Activated CD4-positive, alpha-beta T cell treated with anti-CD3 and anti-CD28 coated beads, Interleukin-2, amount 10 ng/mL, durations not matched to agents 24 days and 14 days (primary cell): Measurements from ENCODE around the gene ALOX15B. TPM values are rescaled to one million over a fixed set of nuclear protein-coding genes. Genes with fewer than 3 reads are reported as not detected.

ENCODE experiments used
- DNase-seq: peaks from one replicate; pipeline ENCODE4 v3.0.0; 2022
- H3K27ac Mint-ChIP-seq: one replicate; pipeline ENCODE4 v1.8.0; 2022; ENCODE audit warnings: mild to moderate bottlenecking, mixed read lengths
- H3K27me3 Mint-ChIP-seq: one replicate; pipeline ENCODE4 v1.8.0; 2022; ENCODE audit warnings: mixed read lengths
- H3K36me3 Mint-ChIP-seq: one replicate; pipeline ENCODE4 v1.8.0; 2022; ENCODE audit warnings: low read depth, mild to moderate bottlenecking, mixed read lengths
- H3K4me1 Mint-ChIP-seq: one replicate; pipeline ENCODE4 v1.8.0; 2021; ENCODE audit warnings: mixed read lengths
- H3K4me3 Mint-ChIP-seq: one replicate; pipeline ENCODE4 v1.8.0; 2022; ENCODE audit warnings: mild to moderate bottlenecking, moderate library complexity, mixed read lengths
- H3K9me3 Mint-ChIP-seq: one replicate; pipeline ENCODE4 v1.8.0; 2021; ENCODE audit warnings: mixed read lengths
- intact Hi-C: fragments of 100-400 bp; cut with micrococcal nuclease; formaldehyde crosslinking; loops from one replicate; pipeline ENCODE4 v1.15.1; 2023
- total RNA-seq: library from RNA; stranded (reverse); gene quantifications from 2 replicates; pipeline ENCODE4 v1.2.3, GENCODE V29; 2022

The ALOX15B gene
- total RNA-seq, 1 donor from 2014 or later, result not detected

- Mint-ChIP-seq H3K27ac (no peak overlapping the region), H3K4me3 (no peak overlapping the region), H3K4me1 (peaks cover 5% of the 10 kb centered on the region), H3K9me3 (no peaks in the 10 kb centered on the region), H3K27me3 (peaks cover 31% of the 10 kb centered on the region), H3K36me3 (no peaks in the 10 kb centered on the region)
- no peak for DNase-seq
- intact Hi-C loops, result no loop called here
These were observed 32.7 kb upstream of the ALOX15B start for GRCh38 chr17:8005967-8006730.

- H3K36me3 Mint-ChIP-seq, result no peaks in the 10 kb centered on the region
- peaks cover 2% of the 10 kb centered on the region for H3K4me1 Mint-ChIP-seq
- no peak overlapping the region for H3K27ac Mint-ChIP-seq
- no peak for DNase-seq
- no peak overlapping the region for H3K4me3 Mint-ChIP-seq
- peaks cover 25% of the 10 kb centered on the region for H3K27me3 Mint-ChIP-seq
- no peaks in the 10 kb centered on the region for H3K9me3 Mint-ChIP-seq
- intact Hi-C loops, result no loop called here
These were observed 31.8 kb upstream of the ALOX15B start for GRCh38 chr17:8006836-8007680.

DNA sequence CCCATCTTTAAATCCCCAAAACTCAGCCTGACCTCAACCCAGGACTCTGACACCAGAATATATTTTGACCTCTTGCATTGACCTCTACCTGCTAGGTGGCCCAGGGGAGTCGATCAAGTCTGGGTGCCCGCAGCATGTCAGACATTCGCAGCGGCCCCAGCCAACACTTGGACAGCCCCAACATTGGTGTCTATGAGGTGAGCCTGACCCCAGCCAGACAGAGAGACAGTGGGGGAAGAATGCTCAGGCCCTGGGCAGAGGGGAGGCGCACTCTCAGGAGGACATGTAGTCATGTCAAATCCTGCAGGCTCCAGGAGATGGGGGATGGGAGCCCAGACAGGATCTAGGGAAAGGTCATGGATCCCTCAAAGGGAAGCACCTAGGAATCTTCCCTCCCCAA is 31.0 kb upstream of the ALOX15B start:
- H3K27ac Mint-ChIP-seq, result no peak overlapping the region
- intact Hi-C loops, result no loop called here

DNA sequence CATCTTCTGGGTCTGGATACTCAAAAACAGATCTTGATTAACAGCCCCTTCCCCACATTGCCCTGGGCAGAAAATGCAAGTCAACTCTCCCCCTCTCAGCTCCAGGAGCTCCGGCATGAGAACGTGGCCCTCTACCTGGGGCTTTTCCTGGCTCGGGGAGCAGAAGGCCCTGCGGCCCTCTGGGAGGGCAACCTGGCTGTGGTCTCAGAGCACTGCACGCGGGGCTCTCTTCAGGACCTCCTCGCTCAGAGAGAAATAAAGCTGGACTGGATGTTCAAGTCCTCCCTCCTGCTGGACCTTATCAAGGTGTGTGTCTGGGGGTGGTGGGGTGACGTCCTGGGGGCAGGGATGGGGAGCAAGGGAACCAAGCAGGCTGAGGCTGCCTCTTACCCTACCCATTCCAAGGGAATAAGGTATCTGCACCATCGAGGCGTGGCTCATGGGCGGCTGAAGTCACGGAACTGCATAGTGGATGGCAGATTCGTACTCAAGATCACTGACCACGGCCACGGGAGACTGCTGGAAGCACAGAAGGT is 26.7 kb upstream of the ALOX15B start:
- H3K9me3 Mint-ChIP-seq, result no peaks in the 10 kb centered on the region
- peaks cover 5% of the 10 kb centered on the region for H3K4me1 Mint-ChIP-seq
- DNase-seq, result no peak
- intact Hi-C loops, result no loop called here
- H3K4me3 Mint-ChIP-seq, result no peak overlapping the region
- no peaks in the 10 kb centered on the region for H3K36me3 Mint-ChIP-seq
- H3K27me3 Mint-ChIP-seq, result peaks cover 9% of the 10 kb centered on the region
- no peak overlapping the region for H3K27ac Mint-ChIP-seq

More for the DNA sequence above, 31.0 kb upstream of the ALOX15B start:
- H3K4me3 Mint-ChIP-seq, result no peak overlapping the region
- no peaks in the 10 kb centered on the region for H3K36me3 Mint-ChIP-seq
- DNase-seq, result no peak
- H3K4me1 Mint-ChIP-seq, result no peaks in the 10 kb centered on the region
- H3K9me3 Mint-ChIP-seq, result no peaks in the 10 kb centered on the region
- peaks cover 22% of the 10 kb centered on the region for H3K27me3 Mint-ChIP-seq

GRCh38 chr17:8012996-8013640 is 25.7 kb upstream of the ALOX15B start:
- H3K9me3 Mint-ChIP-seq, result no peaks in the 10 kb centered on the region
- H3K36me3 Mint-ChIP-seq, result no peaks in the 10 kb centered on the region
- H3K27ac Mint-ChIP-seq, result no peak overlapping the region
- intact Hi-C loops, result no loop called here
- H3K4me1 Mint-ChIP-seq, result peaks cover 5% of the 10 kb centered on the region
- DNase-seq, result no peak
- peaks cover 12% of the 10 kb centered on the region for H3K27me3 Mint-ChIP-seq
- H3K4me3 Mint-ChIP-seq, result no peak overlapping the region

DNA sequence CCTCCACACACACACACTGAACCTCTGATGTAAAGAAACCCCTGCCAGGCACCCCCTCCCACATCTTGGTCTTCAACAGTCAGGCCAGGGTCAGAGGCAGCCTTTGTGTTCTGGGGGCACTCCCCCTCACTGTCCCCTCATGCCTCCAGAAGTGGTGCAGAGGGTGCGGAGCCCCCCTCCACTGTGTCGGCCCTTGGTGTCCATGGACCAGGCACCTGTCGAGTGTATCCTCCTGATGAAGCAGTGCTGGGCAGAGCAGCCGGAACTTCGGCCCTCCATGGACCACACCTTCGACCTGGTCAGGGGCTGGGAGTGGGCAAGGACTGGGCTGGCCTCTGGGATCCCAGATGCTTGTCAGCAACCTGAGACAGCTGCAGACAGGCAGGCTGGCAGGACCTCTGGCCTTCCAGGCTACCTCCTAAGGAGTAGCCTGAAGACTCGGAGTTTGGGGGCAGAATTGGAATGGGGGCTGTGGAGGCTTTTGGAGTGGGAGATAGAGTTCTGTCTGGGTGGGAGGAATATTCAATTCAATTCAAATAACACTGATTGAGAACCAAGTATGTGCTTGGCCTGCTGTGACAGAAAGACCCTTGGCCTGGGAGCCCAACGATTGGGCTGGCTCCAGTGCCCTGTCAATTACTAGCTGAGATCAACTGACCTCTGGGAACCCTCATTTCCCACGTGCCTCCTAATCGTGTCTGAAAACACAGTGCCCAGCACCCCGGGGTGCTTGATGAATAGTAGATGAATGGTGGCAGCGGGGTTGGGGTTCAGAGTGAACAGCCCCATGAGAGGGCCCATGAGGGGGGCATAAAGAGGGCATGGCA is 24.9 kb upstream of the ALOX15B start:
- intact Hi-C loops, result no loop called here
- H3K27me3 Mint-ChIP-seq, result peaks cover 17% of the 10 kb centered on the region

DNA sequence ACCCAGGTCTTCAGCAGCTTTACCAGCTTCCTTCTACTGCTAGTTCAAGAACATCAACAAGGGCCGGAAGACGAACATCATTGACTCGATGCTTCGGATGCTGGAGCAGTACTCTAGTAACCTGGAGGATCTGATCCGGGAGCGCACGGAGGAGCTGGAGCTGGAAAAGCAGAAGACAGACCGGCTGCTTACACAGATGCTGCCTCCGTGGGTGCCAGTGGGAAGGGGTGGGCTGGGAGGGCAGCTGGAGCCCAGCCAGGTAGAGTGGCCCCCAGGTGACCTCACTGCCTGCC is 24.4 kb upstream of the ALOX15B start:
- no peak for DNase-seq
- H3K36me3 Mint-ChIP-seq, result no peaks in the 10 kb centered on the region
- no peak overlapping the region for H3K27ac Mint-ChIP-seq
- no peak overlapping the region for H3K4me3 Mint-ChIP-seq
- H3K4me1 Mint-ChIP-seq, result peaks cover 7% of the 10 kb centered on the region
- peaks cover 17% of the 10 kb centered on the region for H3K27me3 Mint-ChIP-seq
- intact Hi-C loops, result no loop called here
- H3K9me3 Mint-ChIP-seq, result no peaks in the 10 kb centered on the region

More for the DNA sequence above, 24.9 kb upstream of the ALOX15B start:
- H3K27ac Mint-ChIP-seq, result no peak overlapping the region
- DNase-seq, result no peak
- no peak overlapping the region for H3K4me3 Mint-ChIP-seq
- no peaks in the 10 kb centered on the region for H3K9me3 Mint-ChIP-seq
- no peaks in the 10 kb centered on the region for H3K36me3 Mint-ChIP-seq
- H3K4me1 Mint-ChIP-seq, result peaks cover 5% of the 10 kb centered on the region

GRCh38 chr17:8015236-8015956 is 23.5 kb upstream of the ALOX15B start:
- no peak overlapping the region for H3K27ac Mint-ChIP-seq
- no peak overlapping the region for H3K4me3 Mint-ChIP-seq
- intact Hi-C loops, result loop anchor here (5.0 kb wide), 1 partner anchor 42 kb away; no protein-coding TSS in a partner anchor
- no peak for DNase-seq
- H3K4me1 Mint-ChIP-seq, result peaks cover 10% of the 10 kb centered on the region
- H3K9me3 Mint-ChIP-seq, result no peaks in the 10 kb centered on the region
- no peaks in the 10 kb centered on the region for H3K36me3 Mint-ChIP-seq
- H3K27me3 Mint-ChIP-seq, result peaks cover 17% of the 10 kb centered on the region

GRCh38 chr17:8015957-8016631 is 22.8 kb upstream of the ALOX15B start:
- peak overlapping the region; percentile 80 for H3K4me3 Mint-ChIP-seq
- H3K9me3 Mint-ChIP-seq, result no peaks in the 10 kb centered on the region
- H3K36me3 Mint-ChIP-seq, result no peaks in the 10 kb centered on the region
- peaks cover 17% of the 10 kb centered on the region for H3K27me3 Mint-ChIP-seq
- intact Hi-C loops, result loop anchor here (1.0 to 5.0 kb wide), 2 partner anchors 25 to 41 kb away; no protein-coding TSS in a partner anchor
- no peak overlapping the region for H3K27ac Mint-ChIP-seq
- H3K4me1 Mint-ChIP-seq, result peaks cover 10% of the 10 kb centered on the region
- DNase-seq, result peak; percentile 74

DNA sequence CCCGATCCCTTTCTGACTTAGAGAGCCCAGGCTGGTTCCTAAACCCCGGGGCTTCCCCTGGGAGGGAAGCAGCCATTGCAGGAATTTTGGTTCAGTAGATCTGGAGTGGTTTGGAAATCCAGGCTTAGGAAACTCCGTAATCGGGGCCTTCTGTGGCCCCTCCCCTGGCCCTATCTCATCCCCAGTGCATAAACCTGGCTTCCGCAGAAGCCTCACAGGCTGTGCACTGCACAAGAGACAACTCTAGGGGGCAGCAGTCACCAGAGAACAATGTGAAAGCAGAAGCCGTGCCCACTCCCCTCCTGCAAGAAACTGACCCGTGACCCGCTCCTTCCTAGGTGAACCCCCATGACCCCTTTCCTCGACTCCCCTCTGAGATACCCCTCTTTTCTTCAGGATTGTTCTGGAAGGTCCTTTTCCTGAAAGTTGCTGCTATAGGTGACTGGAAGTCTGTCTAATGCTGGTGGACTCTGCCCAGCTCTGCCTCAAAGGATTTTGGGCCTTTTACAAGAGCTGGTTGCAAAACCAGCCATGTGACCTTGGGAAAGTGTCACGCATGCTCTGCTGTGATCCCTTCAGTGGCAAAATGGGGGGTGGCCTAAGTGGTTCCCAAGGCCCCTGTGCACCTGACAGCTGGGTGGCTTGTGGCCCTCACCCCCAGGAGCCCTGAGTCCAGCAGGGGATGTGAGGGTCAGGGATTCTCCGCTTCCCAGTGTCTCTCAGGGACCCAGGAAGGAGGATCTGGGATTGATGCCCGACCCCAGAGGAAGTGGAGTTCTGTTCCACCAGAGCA is 22.0 kb upstream of the ALOX15B start:
- Mint-ChIP-seq H3K4me1 (peaks cover 10% of the 10 kb centered on the region), H3K27me3 (peaks cover 17% of the 10 kb centered on the region), H3K27ac (no peak overlapping the region), H3K9me3 (no peaks in the 10 kb centered on the region), H3K4me3 (peak overlapping the region; percentile 80), H3K36me3 (no peaks in the 10 kb centered on the region)
- intact Hi-C loops, result loop anchor here (1.0 to 5.0 kb wide), 2 partner anchors 24 to 40 kb away; no protein-coding TSS in a partner anchor
- peak; percentile 89 for DNase-seq

DNA sequence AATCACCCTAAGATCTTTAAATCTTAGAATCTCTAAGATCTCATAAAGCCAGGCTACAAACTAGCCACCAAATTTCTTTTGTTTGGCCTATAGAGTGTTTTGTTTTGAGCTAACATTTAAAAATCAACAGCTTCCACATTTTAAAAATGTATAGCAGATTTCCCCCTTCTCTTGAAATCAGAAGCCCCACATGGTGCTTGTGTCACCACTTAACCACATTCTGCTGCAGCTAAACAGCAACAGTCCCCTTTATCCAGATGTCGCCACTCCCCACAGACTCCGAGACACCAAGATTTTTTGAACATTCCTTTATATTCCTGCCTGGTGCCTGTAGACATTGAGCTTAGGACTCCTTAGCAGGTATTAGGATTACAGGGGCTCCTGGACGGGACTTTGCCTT is 20.4 kb upstream of the ALOX15B start:
- H3K27ac Mint-ChIP-seq, result no peak overlapping the region
- intact Hi-C loops, result loop anchor here (5.0 kb wide), 1 partner anchor 39 kb away; no protein-coding TSS in a partner anchor
- peaks cover 10% of the 10 kb centered on the region for H3K4me1 Mint-ChIP-seq
- H3K27me3 Mint-ChIP-seq, result peaks cover 16% of the 10 kb centered on the region
- H3K9me3 Mint-ChIP-seq, result no peaks in the 10 kb centered on the region
- no peak for DNase-seq
- H3K36me3 Mint-ChIP-seq, result no peaks in the 10 kb centered on the region
- H3K4me3 Mint-ChIP-seq, result no peak overlapping the region
